Retina (tissue), 1 donor: Measurements from ENCODE around the gene ALS2CL.

Source experiments
- DNase-seq: peaks from one replicate; pipeline ENCODE4 v3.0.0-alpha.2; 2016

ALS2CL gene

GRCh38 chr3:46627078-46627477 is 66.4 kb downstream of the ALS2CL start:
- no peak for DNase-seq

GRCh38 chr3:46626039-46626438 is 67.4 kb downstream of the ALS2CL start:
- no peak for DNase-seq

- DNase-seq: no peak
Measured at GRCh38 chr3:46624975-46625490, 68.4 kb downstream of the ALS2CL start.

GRCh38 chr3:46624533-46624932 is 68.9 kb downstream of the ALS2CL start:
- DNase-seq: no peak

GRCh38 chr3:46619845-46620778 is 73.4 kb downstream of the ALS2CL start:
- no peak for DNase-seq
